Neural crest cell (in vitro differentiated cells): ENCODE measurements around the gene RAET1G. TPM values are rescaled to one million over a fixed set of nuclear protein-coding genes. Genes with fewer than 3 reads are reported as not detected.

ENCODE experiments used
- DNase-seq: peaks from one replicate; pipeline ENCODE4 v3.0.0; 2021; ENCODE audit warnings: low read depth, mixed read lengths, low spot score
- H3K27ac Mint-ChIP-seq: one replicate; pipeline ENCODE4 v1.8.0; 2021; ENCODE audit warnings: mild to moderate bottlenecking, mixed read lengths; ENCODE audit not compliant: unreplicated experiment
- H3K27me3 Mint-ChIP-seq: 2 replicates; pipeline ENCODE4 v1.8.0; 2021; ENCODE audit warnings: low read depth, mild to moderate bottlenecking, mixed read lengths
- H3K36me3 Mint-ChIP-seq: 2 replicates; pipeline ENCODE4 v1.8.0; 2021; ENCODE audit warnings: low read depth, mild to moderate bottlenecking, mixed read lengths
- H3K4me1 Mint-ChIP-seq: 2 replicates; pipeline ENCODE4 v1.8.0; 2021; ENCODE audit warnings: mixed read lengths
- H3K4me3 Mint-ChIP-seq: one replicate; pipeline ENCODE4 v1.8.0; 2021; ENCODE audit warnings: mild to moderate bottlenecking, mixed read lengths
- H3K9me3 Mint-ChIP-seq: 2 replicates; pipeline ENCODE4 v1.8.0; 2021; ENCODE audit warnings: mixed read lengths
- total RNA-seq: library from RNA; stranded (reverse); gene quantifications from 2 replicates; pipeline ENCODE4 v1.2.1, GENCODE V29; 2021
- TF ChIP-seq, protein P1 (sequence below): fragments of 200-600 bp; sonication (generic); conservative IDR thresholded peaks from 2 replicates; pipeline ENCODE4 v1.5.0; 2021; ENCODE audit warnings: antibody characterized with exemption, mild to moderate bottlenecking

The RAET1G gene
- total RNA-seq, 1 donor from 2014 or later = not detected

DNA sequence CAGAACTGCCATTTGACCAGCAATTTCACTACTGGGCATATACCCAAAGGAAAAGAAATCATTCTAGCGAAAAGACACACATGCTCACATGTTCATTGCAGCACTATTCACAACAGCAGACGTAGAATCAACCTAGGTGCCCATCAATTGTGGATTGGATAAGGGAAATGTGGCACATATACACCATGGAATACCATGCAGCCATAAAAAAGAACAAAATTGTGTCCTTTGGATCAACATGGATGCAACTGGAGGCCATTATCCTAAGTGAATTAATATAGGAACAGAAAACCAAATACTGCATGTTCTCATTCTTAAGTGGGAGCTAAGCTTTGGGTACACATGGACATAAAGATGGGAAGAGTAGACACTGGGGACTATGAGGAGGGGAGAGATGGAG lies 41.1 kb downstream of the RAET1G start:
- Mint-ChIP-seq H3K4me1 (no peaks in the 10 kb centered on the region), H3K4me3 (no peak overlapping the region), H3K27me3 (peaks cover 47% of the 10 kb centered on the region), H3K9me3 (no peaks in the 10 kb centered on the region), H3K27ac (no peak overlapping the region), H3K36me3 (no peaks in the 10 kb centered on the region)
- no peak for DNase-seq
- TF ChIP-seq, protein P1, sequence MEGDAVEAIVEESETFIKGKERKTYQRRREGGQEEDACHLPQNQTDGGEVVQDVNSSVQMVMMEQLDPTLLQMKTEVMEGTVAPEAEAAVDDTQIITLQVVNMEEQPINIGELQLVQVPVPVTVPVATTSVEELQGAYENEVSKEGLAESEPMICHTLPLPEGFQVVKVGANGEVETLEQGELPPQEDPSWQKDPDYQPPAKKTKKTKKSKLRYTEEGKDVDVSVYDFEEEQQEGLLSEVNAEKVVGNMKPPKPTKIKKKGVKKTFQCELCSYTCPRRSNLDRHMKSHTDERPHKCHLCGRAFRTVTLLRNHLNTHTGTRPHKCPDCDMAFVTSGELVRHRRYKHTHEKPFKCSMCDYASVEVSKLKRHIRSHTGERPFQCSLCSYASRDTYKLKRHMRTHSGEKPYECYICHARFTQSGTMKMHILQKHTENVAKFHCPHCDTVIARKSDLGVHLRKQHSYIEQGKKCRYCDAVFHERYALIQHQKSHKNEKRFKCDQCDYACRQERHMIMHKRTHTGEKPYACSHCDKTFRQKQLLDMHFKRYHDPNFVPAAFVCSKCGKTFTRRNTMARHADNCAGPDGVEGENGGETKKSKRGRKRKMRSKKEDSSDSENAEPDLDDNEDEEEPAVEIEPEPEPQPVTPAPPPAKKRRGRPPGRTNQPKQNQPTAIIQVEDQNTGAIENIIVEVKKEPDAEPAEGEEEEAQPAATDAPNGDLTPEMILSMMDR = no peak

DNA sequence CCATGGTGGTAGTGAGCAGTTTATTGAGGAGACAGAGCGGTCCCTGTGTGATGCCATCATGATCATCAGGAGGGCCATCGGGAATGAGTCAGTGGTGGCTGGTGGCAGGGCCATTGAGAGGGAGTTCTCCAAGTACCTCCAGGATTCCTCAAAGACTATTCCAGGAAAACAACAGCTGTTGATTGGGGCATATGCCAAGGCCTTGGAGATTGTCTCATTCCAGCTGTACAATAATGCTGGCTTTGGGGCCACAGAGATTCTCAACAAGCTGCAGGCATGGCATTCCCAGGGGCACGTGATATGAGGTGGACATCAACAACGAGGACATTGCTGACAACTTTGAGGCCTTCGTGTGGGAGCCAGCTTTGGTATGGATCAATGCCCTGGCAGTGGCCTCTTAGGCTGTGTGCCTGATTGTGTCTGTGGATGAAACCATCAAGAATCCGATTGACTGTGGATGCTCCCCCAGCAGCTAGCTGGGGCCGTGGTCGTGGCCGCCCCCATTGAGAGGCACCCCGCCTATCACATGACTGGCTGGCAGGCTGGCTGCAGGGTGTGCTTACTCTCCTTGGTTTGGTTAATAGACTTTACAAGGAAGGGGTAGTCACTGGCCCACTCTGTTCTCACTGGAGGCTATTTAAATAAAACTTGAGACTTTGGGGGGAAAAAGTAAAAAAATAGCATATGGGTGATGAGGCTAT lies 41.7 kb downstream of the RAET1G start:
- H3K4me3 Mint-ChIP-seq = no peak overlapping the region
- H3K4me1 Mint-ChIP-seq = no peaks in the 10 kb centered on the region
- H3K36me3 Mint-ChIP-seq = no peaks in the 10 kb centered on the region
- H3K27me3 Mint-ChIP-seq = peaks cover 51% of the 10 kb centered on the region
- H3K9me3 Mint-ChIP-seq = no peaks in the 10 kb centered on the region
- DNase-seq = no peak
- TF ChIP-seq, protein P1 = no peak
- H3K27ac Mint-ChIP-seq = no peak overlapping the region

DNA sequence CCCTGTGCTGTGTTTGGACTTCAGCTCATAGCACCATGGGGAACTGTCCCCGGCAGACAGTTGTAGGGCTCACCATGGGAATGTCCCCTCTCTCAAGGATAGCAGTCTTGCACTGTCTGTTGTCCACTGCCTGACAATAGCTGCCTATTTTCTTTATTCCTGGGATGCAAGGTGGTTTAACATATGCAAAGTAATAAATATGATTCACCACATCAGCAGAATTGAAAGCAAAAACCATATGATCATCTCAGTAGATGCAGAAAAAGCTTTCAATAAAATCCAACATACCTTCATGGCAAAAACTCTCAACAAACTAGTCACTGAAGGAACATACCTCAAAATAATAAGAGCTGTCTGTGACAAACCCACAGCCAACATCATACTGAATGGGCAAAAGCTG lies 45.3 kb downstream of the RAET1G start:
- Mint-ChIP-seq H3K36me3 (no peaks in the 10 kb centered on the region), H3K9me3 (peaks cover 4% of the 10 kb centered on the region), H3K4me1 (no peaks in the 10 kb centered on the region), H3K27ac (no peak overlapping the region), H3K4me3 (no peak overlapping the region), H3K27me3 (peaks cover 46% of the 10 kb centered on the region)
- TF ChIP-seq, protein P1 = no peak
- no peak for DNase-seq

DNA sequence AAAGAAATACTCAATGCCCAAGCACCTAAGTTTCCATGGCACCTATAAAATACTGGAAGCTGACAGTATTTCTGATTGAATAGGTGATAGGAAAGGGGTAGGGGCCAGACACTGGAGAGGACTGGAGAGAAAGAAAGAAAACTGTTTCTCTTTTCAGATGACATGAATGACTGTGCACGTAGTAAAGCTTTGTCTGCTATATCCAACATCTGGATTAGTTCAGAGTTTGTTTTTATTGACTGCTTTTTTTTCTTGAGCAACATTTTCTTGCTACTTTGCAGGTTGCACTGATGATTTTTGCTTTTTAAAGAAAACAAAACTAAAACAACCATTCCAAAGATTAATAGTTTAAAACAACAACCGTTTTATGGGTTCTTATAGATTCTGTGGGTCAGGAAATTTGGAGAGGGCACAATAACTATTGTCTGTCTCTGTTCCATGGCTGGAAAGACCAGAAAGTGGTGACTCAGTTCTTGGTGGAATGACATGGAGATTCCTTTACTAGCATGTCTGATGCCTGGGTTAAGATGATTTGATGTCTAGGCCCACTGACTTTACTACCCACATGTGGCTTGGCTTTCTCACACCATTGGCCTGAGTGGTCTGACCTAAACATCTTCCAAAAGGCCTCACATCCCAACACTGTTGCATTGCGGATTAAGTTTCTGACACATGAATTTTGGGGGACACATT lies 46.5 kb downstream of the RAET1G start:
- no peak overlapping the region for H3K27ac Mint-ChIP-seq
- no peak overlapping the region for H3K4me3 Mint-ChIP-seq
- no peaks in the 10 kb centered on the region for H3K36me3 Mint-ChIP-seq
- DNase-seq = no peak
- no peaks in the 10 kb centered on the region for H3K4me1 Mint-ChIP-seq
- TF ChIP-seq, protein P1 = no peak
- peaks cover 4% of the 10 kb centered on the region for H3K9me3 Mint-ChIP-seq
- H3K27me3 Mint-ChIP-seq = peaks cover 40% of the 10 kb centered on the region

DNA sequence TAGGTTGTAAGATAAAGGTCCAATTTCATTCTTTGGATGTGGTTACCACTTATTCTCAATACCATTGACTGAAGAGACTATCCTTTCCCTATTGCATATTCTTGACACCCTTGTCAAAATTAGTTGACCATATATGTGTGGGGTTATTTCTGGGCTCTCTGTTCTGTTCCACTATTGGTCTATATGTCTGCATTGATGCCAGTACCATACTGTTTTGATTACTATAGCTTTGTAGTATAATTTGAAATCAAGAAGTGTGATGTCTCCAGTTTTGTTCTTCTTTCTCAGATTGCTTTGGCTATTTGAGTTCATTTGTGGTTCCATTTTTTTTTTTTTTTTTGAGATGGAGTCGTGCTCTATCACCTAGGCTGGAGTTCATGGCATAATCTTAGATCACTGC lies 50.7 kb downstream of the RAET1G start:
- no peak for DNase-seq
- Mint-ChIP-seq H3K36me3 (no peaks in the 10 kb centered on the region), H3K27me3 (peaks cover 13% of the 10 kb centered on the region), H3K4me1 (peaks cover 7% of the 10 kb centered on the region), H3K4me3 (no peak overlapping the region), H3K9me3 (peaks cover 4% of the 10 kb centered on the region), H3K27ac (no peak overlapping the region)
- TF ChIP-seq, protein P1 = no peak
